ENCODE results near the gene SLU7. TPM values are rescaled to one million over a fixed set of nuclear protein-coding genes. Genes with fewer than 3 reads are reported as not detected.

SLU7 gene
- total RNA-seq, 1 donor from 2014 or later: 48.5 TPM

DNA sequence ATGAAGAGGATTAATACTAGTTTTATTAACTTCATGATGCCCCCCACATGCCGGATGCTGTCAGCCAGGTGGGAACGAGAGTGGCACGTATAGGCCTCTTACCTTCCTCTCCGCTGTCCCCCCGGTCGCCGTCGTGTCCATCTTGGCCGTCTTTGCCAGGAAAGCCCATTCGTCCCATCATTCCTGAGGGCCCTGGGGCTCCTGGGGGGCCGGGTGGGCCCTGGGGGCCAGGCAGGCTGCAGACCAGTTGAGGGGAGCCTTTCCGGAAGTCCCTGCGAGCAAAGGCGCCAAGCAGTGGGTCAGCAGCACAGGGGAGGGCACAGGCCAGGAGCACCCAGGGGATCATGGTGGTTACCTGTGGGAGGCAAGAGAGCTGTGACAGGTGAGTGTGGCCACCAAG, 64.2 kb downstream of the SLU7 start:
- H3K4me2 ChIP-seq: no peak overlapping the region
- H3K4me3 Mint-ChIP-seq: no peak overlapping the region
- H3F3A ChIP-seq (ENCODE audit: low read depth): no peaks in the 10 kb centered on the region
- TF ChIP-seq, protein P1, sequence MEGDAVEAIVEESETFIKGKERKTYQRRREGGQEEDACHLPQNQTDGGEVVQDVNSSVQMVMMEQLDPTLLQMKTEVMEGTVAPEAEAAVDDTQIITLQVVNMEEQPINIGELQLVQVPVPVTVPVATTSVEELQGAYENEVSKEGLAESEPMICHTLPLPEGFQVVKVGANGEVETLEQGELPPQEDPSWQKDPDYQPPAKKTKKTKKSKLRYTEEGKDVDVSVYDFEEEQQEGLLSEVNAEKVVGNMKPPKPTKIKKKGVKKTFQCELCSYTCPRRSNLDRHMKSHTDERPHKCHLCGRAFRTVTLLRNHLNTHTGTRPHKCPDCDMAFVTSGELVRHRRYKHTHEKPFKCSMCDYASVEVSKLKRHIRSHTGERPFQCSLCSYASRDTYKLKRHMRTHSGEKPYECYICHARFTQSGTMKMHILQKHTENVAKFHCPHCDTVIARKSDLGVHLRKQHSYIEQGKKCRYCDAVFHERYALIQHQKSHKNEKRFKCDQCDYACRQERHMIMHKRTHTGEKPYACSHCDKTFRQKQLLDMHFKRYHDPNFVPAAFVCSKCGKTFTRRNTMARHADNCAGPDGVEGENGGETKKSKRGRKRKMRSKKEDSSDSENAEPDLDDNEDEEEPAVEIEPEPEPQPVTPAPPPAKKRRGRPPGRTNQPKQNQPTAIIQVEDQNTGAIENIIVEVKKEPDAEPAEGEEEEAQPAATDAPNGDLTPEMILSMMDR (IDR thresholded peaks at IDR 0.05): no peak
- TF ChIP-seq EZH2 (IDR thresholded peaks at IDR 0.05) (no peak), EZH2phosphoT487 (IDR thresholded peaks at IDR 0.05) (no peak)
- no peaks in the 10 kb centered on the region for H3K36me3 Mint-ChIP-seq
- H3K27me3 ChIP-seq: no peaks in the 10 kb centered on the region
- H2AFZ ChIP-seq (replicated peaks): no peak overlapping the region
- H3K27ac Mint-ChIP-seq: no peak overlapping the region
- no peak for DNase-seq (ENCODE audit: low spot score)
- no peaks in the 10 kb centered on the region for H4K20me1 ChIP-seq (ENCODE audit: low read depth)
- no peaks in the 10 kb centered on the region for H3K9me3 Mint-ChIP-seq
- no peaks in the 10 kb centered on the region for H3K36me3 ChIP-seq
- H3K79me2 ChIP-seq (ENCODE audit: low read depth): no peaks in the 10 kb centered on the region
- no peak overlapping the region for H3K9ac ChIP-seq
- peaks cover 3% of the 10 kb centered on the region for H3K27me3 Mint-ChIP-seq (ENCODE audit: insufficient read depth, low read depth)
- H3K27ac ChIP-seq: no peak overlapping the region
- H3K4me1 Mint-ChIP-seq: peaks cover 22% of the 10 kb centered on the region
- H3K4me1 ChIP-seq: peaks cover 4% of the 10 kb centered on the region
- no peaks in the 10 kb centered on the region for H3K9me3 ChIP-seq (ENCODE audit: low read depth)
- no peak overlapping the region for H3K4me3 ChIP-seq

DNA sequence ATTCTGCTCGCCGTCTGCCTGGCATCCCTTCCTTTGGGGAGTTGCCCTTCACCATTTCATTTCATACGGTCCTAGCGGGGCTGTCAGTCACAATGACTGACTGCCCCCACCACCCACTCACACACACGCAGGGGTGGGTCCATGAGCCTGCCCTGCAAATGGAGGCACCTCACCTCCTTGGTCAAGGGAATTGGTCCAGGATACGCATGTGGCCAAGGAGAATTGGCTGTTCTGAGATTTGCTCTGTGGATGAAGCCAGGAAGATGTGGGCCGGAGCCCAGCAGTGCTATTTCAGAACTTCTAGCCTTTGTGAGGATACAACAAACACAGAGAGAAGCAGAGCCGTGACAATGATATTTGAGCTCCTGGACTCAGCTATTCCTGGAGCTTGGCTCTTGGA, 65.5 kb downstream of the SLU7 start:
- H3K27me3 Mint-ChIP-seq (ENCODE audit: insufficient read depth, low read depth): peaks cover 3% of the 10 kb centered on the region
- no peak for DNase-seq (ENCODE audit: low spot score)
- Histone ChIP-seq H3K36me3 (no peaks in the 10 kb centered on the region), H3K27me3 (no peaks in the 10 kb centered on the region), H4K20me1 (ENCODE audit: low read depth) (no peaks in the 10 kb centered on the region), H3K4me1 (no peaks in the 10 kb centered on the region), H2AFZ (replicated peaks) (no peak overlapping the region), H3K4me3 (no peak overlapping the region), H3K9ac (no peak overlapping the region), H3K4me2 (no peak overlapping the region), H3K27ac (no peak overlapping the region), H3K9me3 (ENCODE audit: low read depth) (no peaks in the 10 kb centered on the region), H3F3A (ENCODE audit: low read depth) (no peaks in the 10 kb centered on the region), H3K79me2 (ENCODE audit: low read depth) (no peaks in the 10 kb centered on the region)
- H3K4me3 Mint-ChIP-seq: no peak overlapping the region
- TF ChIP-seq EZH2phosphoT487 (IDR thresholded peaks at IDR 0.05): no peak
- TF ChIP-seq EZH2 (IDR thresholded peaks at IDR 0.05): no peak
- TF ChIP-seq, protein P1 (IDR thresholded peaks at IDR 0.05): no peak
- peaks cover 20% of the 10 kb centered on the region for H3K4me1 Mint-ChIP-seq
- no peak overlapping the region for H3K27ac Mint-ChIP-seq
- H3K36me3 Mint-ChIP-seq: peaks cover 2% of the 10 kb centered on the region
- no peaks in the 10 kb centered on the region for H3K9me3 Mint-ChIP-seq

DNA sequence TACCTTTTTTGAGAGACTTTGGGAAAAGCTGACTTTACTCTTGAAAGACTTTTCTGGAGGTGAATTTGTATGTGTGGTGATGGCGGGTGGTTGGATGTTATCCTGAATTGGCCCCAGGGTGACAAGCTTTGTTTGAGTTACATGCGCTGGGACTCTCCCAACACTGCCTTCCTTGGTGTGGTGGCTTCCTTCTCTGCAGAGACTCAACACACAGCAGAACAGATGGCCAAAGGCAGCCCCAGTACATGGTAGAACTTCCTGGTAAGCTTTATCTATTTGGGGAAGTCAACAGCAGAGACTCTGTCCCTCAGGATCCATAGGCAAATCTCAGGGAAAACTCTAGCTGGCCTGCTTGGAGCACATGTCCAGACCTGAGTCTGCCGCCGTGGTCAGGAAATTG, 66.6 kb downstream of the SLU7 start:
- H2AFZ ChIP-seq (replicated peaks): no peak overlapping the region
- H3K9ac ChIP-seq: no peak overlapping the region
- no peaks in the 10 kb centered on the region for H3K4me1 ChIP-seq
- H3K79me2 ChIP-seq (ENCODE audit: low read depth): no peaks in the 10 kb centered on the region
- no peak for DNase-seq (ENCODE audit: low spot score)
- no peaks in the 10 kb centered on the region for H3K9me3 Mint-ChIP-seq
- no peak overlapping the region for H3K27ac Mint-ChIP-seq
- H3K9me3 ChIP-seq (ENCODE audit: low read depth): no peaks in the 10 kb centered on the region
- no peak overlapping the region for H3K4me3 Mint-ChIP-seq
- no peak overlapping the region for H3K27ac ChIP-seq
- H3F3A ChIP-seq (ENCODE audit: low read depth): no peaks in the 10 kb centered on the region
- H3K4me3 ChIP-seq: no peak overlapping the region
- no peaks in the 10 kb centered on the region for H3K36me3 ChIP-seq
- H3K36me3 Mint-ChIP-seq: peaks cover 3% of the 10 kb centered on the region
- H3K4me1 Mint-ChIP-seq: peaks cover 18% of the 10 kb centered on the region
- no peaks in the 10 kb centered on the region for H4K20me1 ChIP-seq (ENCODE audit: low read depth)
- H3K27me3 Mint-ChIP-seq (ENCODE audit: insufficient read depth, low read depth): peaks cover 3% of the 10 kb centered on the region
- H3K4me2 ChIP-seq: no peak overlapping the region
- no peak for TF ChIP-seq EZH2phosphoT487 (IDR thresholded peaks at IDR 0.05)
- TF ChIP-seq, protein P1 (IDR thresholded peaks at IDR 0.05): no peak
- no peak for TF ChIP-seq EZH2 (IDR thresholded peaks at IDR 0.05)
- H3K27me3 ChIP-seq: no peaks in the 10 kb centered on the region

Other genes with a start within 250 kb of the SLU7 start
- 0.50 and 4.8 TPM in 2 replicates for gene FABP6, start 189.6 kb downstream of the SLU7 start, total RNA-seq (ENCODE audit: low replicate concordance)
- gene CCNJL, start 106.5 kb downstream of the SLU7 start, total RNA-seq (ENCODE audit: low replicate concordance): 8.4 and 9.4 TPM in 2 replicates
- 0.06 and 0.25 TPM in 2 replicates for gene C1QTNF2, start 48.5 kb downstream of the SLU7 start, total RNA-seq (ENCODE audit: low replicate concordance)
- gene FAM200C, start 19.0 kb downstream of the SLU7 start, total RNA-seq (ENCODE audit: low replicate concordance): 15.8 and 25.3 TPM in 2 replicates
- 425 and 435 TPM in 2 replicates for gene PTTG1, start 2.8 kb upstream of the SLU7 start, total RNA-seq (ENCODE audit: low replicate concordance)